Stomach smooth muscle (tissue), 2 donors: ENCODE measurements around the gene SLC38A6.
A peak's percentile ranks its signal among the peaks of the same experiment; 100 is the strongest.

Source experiments
- H3K27ac ChIP-seq: one replicate; pipeline ENCODE4 v1.7.0; 2013; ENCODE audit warnings: mild to moderate bottlenecking, low read length, inconsistent platforms
- H3K27me3 ChIP-seq, 2 donors: one replicate each; pipeline ENCODE4 v1.7.0; 2013; ENCODE audit warnings: low read length in 2 of 2; ENCODE audit not compliant: insufficient read depth in 2 of 2, control insufficient read depth in 1 of 2
- H3K36me3 ChIP-seq, 2 donors: one replicate each; pipeline ENCODE4 v1.7.0; 2013; ENCODE audit warnings: low read length in 2 of 2; ENCODE audit not compliant: control insufficient read depth in 2 of 2, insufficient read depth in 2 of 2
- H3K4me1 ChIP-seq: one replicate; pipeline ENCODE4 v1.7.0; 2013; ENCODE audit warnings: low read length; ENCODE audit not compliant: control insufficient read depth, insufficient read depth
- H3K4me3 ChIP-seq, 2 donors: one replicate each; pipeline ENCODE4 v1.7.0; 2013; ENCODE audit warnings: low read length in 2 of 2
- H3K9ac ChIP-seq, 2 donors: one replicate each; pipeline ENCODE4 v1.7.0; 2013; ENCODE audit warnings: low read length in 2 of 2, mild to moderate bottlenecking in 1 of 2
- H3K9me3 ChIP-seq, 2 donors: one replicate each; pipeline ENCODE4 v1.7.0; 2013; ENCODE audit warnings: low read length in 2 of 2; ENCODE audit not compliant: control insufficient read depth in 2 of 2
- donor health status: healthy.
- donor health status: Pancreatic carcinoma.

The SLC38A6 gene

GRCh38 chr14:60975551-60975950 lies 5.5 kb upstream of the SLC38A6 start:
- H3K27ac ChIP-seq = no peak overlapping the region
- H3K4me3 ChIP-seq = no peak overlapping the region
- no peaks in the 10 kb centered on the region for H3K4me1 ChIP-seq
- no peak overlapping the region for H3K9ac ChIP-seq
- H3K9me3 ChIP-seq = no peaks in the 10 kb centered on the region
- H3K36me3 ChIP-seq = no peaks in the 10 kb centered on the region
- H3K27me3 ChIP-seq = no peaks in the 10 kb centered on the region

- no peaks in the 10 kb centered on the region for H3K9me3 ChIP-seq
Observed at GRCh38 chr14:60977847-60978246, 3.2 kb upstream of the SLC38A6 start.

GRCh38 chr14:60981633-60982455 lies 799 bp downstream of the SLC38A6 start:
- H3K27ac ChIP-seq = peak overlapping the region; percentile 80

More at GRCh38 chr14:60977847-60978246, 3.2 kb upstream of the SLC38A6 start:
- Histone ChIP-seq H3K27ac (no peak overlapping the region), H3K9ac (no peak overlapping the region), H3K4me3 (no peak overlapping the region), H3K4me1 (peaks cover 4% of the 10 kb centered on the region), H3K27me3 (no peaks in the 10 kb centered on the region), H3K36me3 (no peaks in the 10 kb centered on the region)

GRCh38 chr14:60984196-60984595 lies 3.2 kb downstream of the SLC38A6 start:
- H3K9me3 ChIP-seq = no peaks in the 10 kb centered on the region
- no peak overlapping the region for H3K9ac ChIP-seq
- H3K36me3 ChIP-seq = peaks cover 6 to 11% of the 10 kb centered on the region in 2 donors
- peaks cover 4% of the 10 kb centered on the region for H3K4me1 ChIP-seq
- no peak overlapping the region for H3K27ac ChIP-seq
- H3K4me3 ChIP-seq = no peak overlapping the region
- H3K27me3 ChIP-seq = no peaks in the 10 kb centered on the region

More at GRCh38 chr14:60981633-60982455, 799 bp downstream of the SLC38A6 start:
- Histone ChIP-seq H3K4me3 (peak overlapping the region; percentile 90 to 92), H3K9me3 (no peaks in the 10 kb centered on the region), H3K4me1 (peaks cover 4% of the 10 kb centered on the region), H3K27me3 (no peaks in the 10 kb centered on the region), H3K36me3 (peaks cover 3 to 11% of the 10 kb centered on the region in 2 donors), H3K9ac (peak overlapping the region; percentile 88 to 96)

GRCh38 chr14:60986500-60986899 lies 5.5 kb downstream of the SLC38A6 start:
- no peak overlapping the region for H3K4me3 ChIP-seq
- H3K9me3 ChIP-seq = no peaks in the 10 kb centered on the region
- no peaks in the 10 kb centered on the region for H3K27me3 ChIP-seq
- peaks cover 4% of the 10 kb centered on the region for H3K4me1 ChIP-seq
- peaks cover 8 to 18% of the 10 kb centered on the region in 2 donors for H3K36me3 ChIP-seq
- H3K27ac ChIP-seq = no peak overlapping the region
- no peak overlapping the region for H3K9ac ChIP-seq

- no peaks in the 10 kb centered on the region for H3K4me1 ChIP-seq
- H3K9me3 ChIP-seq = no peaks in the 10 kb centered on the region
- H3K27ac ChIP-seq = no peak overlapping the region
- no peak overlapping the region for H3K4me3 ChIP-seq
- no peak overlapping the region for H3K9ac ChIP-seq
- H3K36me3 ChIP-seq = peaks cover 10 to 18% of the 10 kb centered on the region in 2 donors
- H3K27me3 ChIP-seq = no peaks in the 10 kb centered on the region
Observed at GRCh38 chr14:60989599-60989998, 8.6 kb downstream of the SLC38A6 start.

GRCh38 chr14:60998617-60999016 lies 17.6 kb downstream of the SLC38A6 start:
- Histone ChIP-seq H3K4me1 (no peaks in the 10 kb centered on the region), H3K36me3 (peaks cover 2 to 5% of the 10 kb centered on the region in 2 donors), H3K27me3 (no peaks in the 10 kb centered on the region), H3K4me3 (no peak overlapping the region), H3K9me3 (no peaks in the 10 kb centered on the region), H3K9ac (no peak overlapping the region), H3K27ac (no peak overlapping the region)

- Histone ChIP-seq H3K27me3 (no peaks in the 10 kb centered on the region), H3K9ac (no peak overlapping the region), H3K4me3 (no peak overlapping the region), H3K9me3 (no peaks in the 10 kb centered on the region), H3K27ac (no peak overlapping the region), H3K4me1 (no peaks in the 10 kb centered on the region), H3K36me3 (peaks cover 2 to 5% of the 10 kb centered on the region in 2 donors)
Observed at GRCh38 chr14:60999536-60999935, 18.5 kb downstream of the SLC38A6 start.

GRCh38 chr14:61003571-61003970 lies 22.5 kb downstream of the SLC38A6 start:
- Histone ChIP-seq H3K4me3 (no peak overlapping the region), H3K9me3 (no peaks in the 10 kb centered on the region), H3K4me1 (no peaks in the 10 kb centered on the region), H3K27me3 (no peaks in the 10 kb centered on the region), H3K27ac (no peak overlapping the region), H3K36me3 (peaks cover 0 to under 1% of the 10 kb centered on the region in 2 donors), H3K9ac (no peak overlapping the region)

GRCh38 chr14:61019537-61019936 lies 38.5 kb downstream of the SLC38A6 start:
- Histone ChIP-seq H3K36me3 (no peaks in the 10 kb centered on the region), H3K4me3 (no peak overlapping the region), H3K9ac (no peak overlapping the region), H3K27ac (no peak overlapping the region), H3K9me3 (peaks cover 0 to 3% of the 10 kb centered on the region in 2 donors), H3K27me3 (no peaks in the 10 kb centered on the region), H3K4me1 (no peaks in the 10 kb centered on the region)
